Pons (tissue), 1 donor: ENCODE results near the gene ZNF521.

ENCODE experiments used
- DNase-seq: peaks from one replicate; pipeline ENCODE4 v3.0.0-alpha.2; 2016; ENCODE audit warnings: low spot score

ZNF521 gene

GRCh38 chr18:25250474-25250851 lies 101.5 kb downstream of the ZNF521 start:
- no peak for DNase-seq

GRCh38 chr18:25248755-25249154 lies 103.2 kb downstream of the ZNF521 start:
- DNase-seq: no peak

GRCh38 chr18:25247725-25248124 lies 104.2 kb downstream of the ZNF521 start:
- no peak for DNase-seq

GRCh38 chr18:25244924-25245698 lies 106.9 kb downstream of the ZNF521 start:
- no peak for DNase-seq

GRCh38 chr18:25244170-25244569 lies 107.8 kb downstream of the ZNF521 start:
- DNase-seq: no peak

- no peak for DNase-seq
Measured at GRCh38 chr18:25243754-25244153, 108.2 kb downstream of the ZNF521 start.

- no peak for DNase-seq
Measured at GRCh38 chr18:25243257-25243656, 108.7 kb downstream of the ZNF521 start.

GRCh38 chr18:25240420-25240770 lies 111.6 kb downstream of the ZNF521 start:
- no peak for DNase-seq

GRCh38 chr18:25239581-25240419 lies 112.2 kb downstream of the ZNF521 start:
- no peak for DNase-seq

- DNase-seq: no peak
Measured at GRCh38 chr18:25239151-25239550, 112.8 kb downstream of the ZNF521 start.

- DNase-seq: no peak
Measured at GRCh38 chr18:25237571-25238267, 114.2 kb downstream of the ZNF521 start.

- no peak for DNase-seq
Measured at GRCh38 chr18:25236736-25237135, 115.2 kb downstream of the ZNF521 start.

GRCh38 chr18:25235401-25236042 lies 116.4 kb downstream of the ZNF521 start:
- no peak for DNase-seq

- DNase-seq: no peak
Measured at GRCh38 chr18:25234740-25235345, 117.1 kb downstream of the ZNF521 start.

- no peak for DNase-seq
Measured at GRCh38 chr18:25234322-25234639, 117.7 kb downstream of the ZNF521 start.

GRCh38 chr18:25233528-25234321 lies 118.2 kb downstream of the ZNF521 start:
- no peak for DNase-seq

- DNase-seq: no peak
Measured at GRCh38 chr18:25231327-25231691, 120.7 kb downstream of the ZNF521 start.

GRCh38 chr18:25230658-25231326 lies 121.2 kb downstream of the ZNF521 start:
- DNase-seq: peak; percentile 97

GRCh38 chr18:25229920-25230319 lies 122.0 kb downstream of the ZNF521 start:
- no peak for DNase-seq

GRCh38 chr18:25229081-25229480 lies 122.9 kb downstream of the ZNF521 start:
- peak; percentile 37 for DNase-seq

- DNase-seq: no peak
Measured at GRCh38 chr18:25228410-25228809, 123.6 kb downstream of the ZNF521 start.
